HL-60 (cell line): ENCODE results near the gene PSME3.

ENCODE experiments used
- CTCF ChIP-seq: IDR thresholded peaks from one replicate; pipeline ENCODE4 v1.5.1; 2011; ENCODE audit warnings: low read length, control low read depth, inconsistent platforms; ENCODE audit not compliant: insufficient read depth
- GABPA ChIP-seq: IDR thresholded peaks from 2 replicates; pipeline ENCODE4 v1.6.1; 2012; ENCODE audit warnings: low read depth
- POLR2AphosphoS5 ChIP-seq: IDR thresholded peaks from 2 replicates; pipeline ENCODE4 v1.6.1; 2012; ENCODE audit warnings: low read depth
- REST ChIP-seq: IDR thresholded peaks from 2 replicates; pipeline ENCODE4 v1.6.1; 2012; ENCODE audit warnings: low read depth; ENCODE audit not compliant: insufficient replicate concordance
- SPI1 ChIP-seq: IDR thresholded peaks from 2 replicates; pipeline ENCODE4 v1.6.1; 2012; ENCODE audit warnings: low read depth, mild to moderate bottlenecking, borderline replicate concordance

- TF ChIP-seq CTCF (no peak), POLR2AphosphoS5 (no peak), REST (no peak), GABPA (no peak), SPI1 (no peak)
Measured at GRCh38 chr17:42798011-42798382, 35.2 kb upstream of the PSME3 start.
